ENCODE measurements around the gene ACLY. TPM values are rescaled to one million over a fixed set of nuclear protein-coding genes. Genes with fewer than 3 reads are reported as not detected.
"Not testable (repeated sequence)": the region's sequence is repeated elsewhere in the genome, so short reads cannot be mapped to it uniquely, and the experiment has no call there.

The ACLY gene
- total RNA-seq, 1 experiment from 2014 or later: 231 TPM

- DNase-seq (ENCODE audit: low spot score): no peak
These were observed 82.8 kb downstream of the ACLY start, which contains the start of gene NT5C3B for GRCh38 chr17:41835800-41836549. NT5C3B (minus strand) TSS chr17:41836232; CDS start chr17:41836193, 39 bp downstream.

GRCh38 chr17:41835214-41835799 is 83.4 kb downstream of the ACLY start:
- DNase-seq (ENCODE audit: low spot score): no peak

GRCh38 chr17:41829961-41830360 is 88.8 kb downstream of the ACLY start:
- DNase-seq (ENCODE audit: low spot score): not testable (repeated sequence)

- DNase-seq (ENCODE audit: low spot score): no peak
These were observed 93.4 kb downstream of the ACLY start for GRCh38 chr17:41825175-41825845.

GRCh38 chr17:41824086-41824485 is 94.7 kb downstream of the ACLY start:
- no peak for DNase-seq (ENCODE audit: low spot score)

- no peak for DNase-seq (ENCODE audit: low spot score)
These were observed 95.2 kb downstream of the ACLY start for GRCh38 chr17:41823580-41823979.

- DNase-seq (ENCODE audit: low spot score): no peak
These were observed 95.6 kb downstream of the ACLY start for GRCh38 chr17:41823141-41823524.

GRCh38 chr17:41822216-41823140 is 96.3 kb downstream of the ACLY start:
- DNase-seq (ENCODE audit: low spot score): no peak

GRCh38 chr17:41821776-41822175 is 97.0 kb downstream of the ACLY start:
- no peak for DNase-seq (ENCODE audit: low spot score)

GRCh38 chr17:41818024-41818423 is 100.7 kb downstream of the ACLY start:
- DNase-seq (ENCODE audit: low spot score): no peak

Other genes starting within 250 kb of the ACLY start
- 58.0 and 74.2 TPM in 2 replicates for gene EIF1, start 230.1 kb downstream of the ACLY start, total RNA-seq (2014; rRNA removed; shearing (Covaris generic))
- not detected in 2 replicates for gene GAST, start 206.6 kb downstream of the ACLY start, total RNA-seq (2014; rRNA removed; shearing (Covaris generic))
- 0.14 and 0.43 TPM in 2 replicates for gene HAP1, start 184.3 kb downstream of the ACLY start, total RNA-seq (2014; rRNA removed; shearing (Covaris generic))
- 64.6 and 78.6 TPM in 2 replicates for gene JUP, start 132.2 kb downstream of the ACLY start, total RNA-seq (2014; rRNA removed; shearing (Covaris generic))
- 66.5 and 71.6 TPM in 2 replicates for gene P3H4, start 107.0 kb downstream of the ACLY start, total RNA-seq (2014; rRNA removed; shearing (Covaris generic))
- 131 and 139 TPM in 2 replicates for gene FKBP10, start 105.9 kb downstream of the ACLY start, total RNA-seq (2014; rRNA removed; shearing (Covaris generic))
- gene NT5C3B, start 82.7 kb downstream of the ACLY start, total RNA-seq (2014; rRNA removed; shearing (Covaris generic)): 101 TPM in 2 replicates
- not detected in 2 replicates for gene KLHL10, start 81.1 kb downstream of the ACLY start, total RNA-seq (2014; rRNA removed; shearing (Covaris generic))
- gene KLHL11, start 53.5 kb downstream of the ACLY start, total RNA-seq (2014; rRNA removed; shearing (Covaris generic)): 31.5 and 34.8 TPM in 2 replicates
- gene ODAD4, start 11.7 kb upstream of the ACLY start, total RNA-seq (2014; rRNA removed; shearing (Covaris generic)): 1.8 and 2.2 TPM in 2 replicates
- 110 and 127 TPM in 2 replicates for gene CNP, start 47.8 kb upstream of the ACLY start, total RNA-seq (2014; rRNA removed; shearing (Covaris generic))
- gene DNAJC7, start 98.5 kb upstream of the ACLY start, total RNA-seq (2014; rRNA removed; shearing (Covaris generic)): 118 and 132 TPM in 2 replicates
- 48.6 and 51.8 TPM in 2 replicates for gene NKIRAS2, start 101.1 kb upstream of the ACLY start, total RNA-seq (2014; rRNA removed; shearing (Covaris generic))
- gene C17orf113, start 131.7 kb upstream of the ACLY start, total RNA-seq (2014; rRNA removed; shearing (Covaris generic)): not detected in 2 replicates
- not detected in 2 replicates for gene ZNF385C, start 179.5 kb upstream of the ACLY start, total RNA-seq (2014; rRNA removed; shearing (Covaris generic))
- 7.8 and 10.0 TPM in 2 replicates for gene DHX58, start 193.8 kb upstream of the ACLY start, total RNA-seq (2014; rRNA removed; shearing (Covaris generic))
- gene KAT2A, start 202.4 kb upstream of the ACLY start, total RNA-seq (2014; rRNA removed; shearing (Covaris generic)): 19.9 and 22.3 TPM in 2 replicates
- gene HSPB9, start 203.9 kb upstream of the ACLY start, total RNA-seq (2014; rRNA removed; shearing (Covaris generic)): not detected in 2 replicates
- 96.9 and 131 TPM in 2 replicates for gene RAB5C, start 236.0 kb upstream of the ACLY start, total RNA-seq (2014; rRNA removed; shearing (Covaris generic))